DMS53 treated with DMSO at 0.1 percent for 48 hours (cell line): ENCODE measurements around the gene PTPRM.

Source experiments
- DNase-seq: peaks from one replicate; lab custom pipeline; 2025; ENCODE audit not compliant: unreplicated experiment; lab: John Stamatoyannopoulos, UW

PTPRM gene

DNA sequence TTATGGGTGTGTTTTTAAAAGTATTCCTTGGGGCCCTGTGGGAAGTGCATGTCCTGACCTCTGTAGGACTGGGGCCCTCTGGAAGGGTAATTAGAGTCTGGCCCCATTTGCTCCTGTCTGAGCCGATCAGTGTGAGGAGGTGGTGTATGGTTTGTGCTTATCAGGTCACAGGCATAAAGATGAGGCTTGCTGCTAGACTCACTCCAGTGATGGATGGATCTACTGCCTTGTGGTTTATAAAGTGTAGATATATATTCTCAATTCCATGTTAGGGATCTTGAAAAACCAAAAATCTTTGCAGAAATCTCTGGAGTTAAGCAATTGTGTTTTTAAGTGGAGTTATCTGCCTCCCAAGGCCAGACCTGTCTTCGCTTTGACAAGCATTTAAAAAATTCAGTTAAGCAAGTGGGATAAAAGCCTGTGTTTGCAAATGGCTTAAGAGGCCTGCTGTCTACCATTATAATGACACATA lies 182.4 kb downstream of the PTPRM start:
- DNase-seq: no peak

DNA sequence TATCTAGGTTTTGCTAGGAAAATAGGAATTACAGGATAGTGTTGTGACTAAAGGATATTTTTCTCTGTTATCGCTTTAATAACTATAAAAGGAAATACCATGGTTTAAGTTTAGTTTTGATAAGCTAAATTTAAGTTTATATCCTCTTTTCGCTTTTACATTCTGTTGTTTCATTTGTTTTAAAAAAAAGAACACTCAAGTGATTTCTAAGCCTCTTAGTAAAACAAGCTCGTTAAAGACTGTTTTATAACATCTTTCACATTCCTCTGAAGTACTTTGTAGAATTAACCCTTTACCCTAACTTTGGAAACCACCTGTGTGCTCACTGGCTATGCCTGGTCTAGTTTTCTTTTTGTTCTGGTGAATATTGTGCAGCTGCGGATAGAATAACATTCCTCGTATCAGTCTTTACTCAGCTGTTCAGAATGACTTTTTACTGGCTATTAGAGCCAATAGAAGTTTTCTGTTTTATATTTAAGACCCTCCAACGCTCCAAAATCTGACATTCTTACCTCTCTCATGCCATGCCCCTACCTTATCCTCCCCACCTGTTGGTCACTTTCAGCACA lies 183.1 kb downstream of the PTPRM start:
- no peak for DNase-seq

DNA sequence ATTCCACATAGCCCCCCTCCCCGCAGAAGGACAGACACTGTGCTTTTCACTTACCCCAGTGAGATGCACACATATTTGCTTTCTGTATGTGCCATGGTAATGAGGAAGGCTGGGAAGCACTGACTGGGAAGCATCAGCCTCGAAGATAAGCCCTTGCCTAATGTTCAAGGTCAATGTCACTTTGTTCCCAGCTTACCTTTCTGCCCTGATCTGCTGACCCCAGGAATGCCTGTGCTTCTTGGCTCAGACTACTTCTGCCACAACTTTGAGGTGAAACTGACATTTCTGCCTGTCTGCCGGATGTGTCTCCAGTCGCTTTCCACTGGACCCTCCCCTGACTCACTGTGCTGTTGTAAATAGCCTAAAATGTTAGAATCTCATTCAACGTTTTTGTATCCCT lies 183.8 kb downstream of the PTPRM start:
- no peak for DNase-seq

DNA sequence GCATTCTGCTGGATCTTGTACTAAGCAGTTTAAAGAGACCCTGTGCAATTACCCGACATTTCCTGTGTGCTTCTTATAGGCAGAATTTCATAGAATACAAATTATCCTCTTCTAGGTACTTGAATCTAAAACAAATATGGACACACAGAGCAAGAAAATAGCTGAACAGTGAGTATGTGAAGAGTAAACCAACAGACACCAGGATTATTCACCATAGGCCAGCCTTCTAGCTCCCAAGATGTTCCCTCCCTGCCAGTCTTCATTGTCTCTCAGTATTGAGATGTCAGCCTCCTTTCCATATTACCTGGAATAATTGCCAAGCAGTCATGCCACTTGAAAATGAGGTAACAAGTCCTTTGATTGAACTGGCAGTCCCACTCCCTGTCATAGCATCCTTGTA lies 187.1 kb downstream of the PTPRM start:
- peak; percentile 85 for DNase-seq

DNA sequence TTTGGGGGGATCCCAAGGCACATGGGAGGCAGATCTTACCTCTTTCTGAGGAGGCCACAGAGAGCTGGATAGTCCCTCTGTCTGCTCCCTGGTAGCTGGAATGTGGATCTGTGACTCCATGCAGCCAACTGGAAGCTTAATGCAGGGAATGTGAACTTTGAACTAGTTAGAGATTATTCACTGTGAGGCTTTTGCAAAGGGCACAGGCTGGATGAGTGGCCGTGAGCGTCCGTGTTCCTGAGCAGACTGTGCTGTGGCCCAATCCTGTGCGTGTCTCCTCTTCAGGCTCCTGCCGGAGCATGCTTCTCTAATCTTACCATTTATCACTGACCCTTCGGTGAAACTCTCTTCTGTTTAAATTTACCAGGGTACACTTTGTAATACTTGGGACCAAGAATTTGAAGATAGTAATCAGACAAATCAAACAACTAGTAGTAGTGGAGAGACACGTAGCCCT lies 187.6 kb downstream of the PTPRM start:
- no peak for DNase-seq

DNA sequence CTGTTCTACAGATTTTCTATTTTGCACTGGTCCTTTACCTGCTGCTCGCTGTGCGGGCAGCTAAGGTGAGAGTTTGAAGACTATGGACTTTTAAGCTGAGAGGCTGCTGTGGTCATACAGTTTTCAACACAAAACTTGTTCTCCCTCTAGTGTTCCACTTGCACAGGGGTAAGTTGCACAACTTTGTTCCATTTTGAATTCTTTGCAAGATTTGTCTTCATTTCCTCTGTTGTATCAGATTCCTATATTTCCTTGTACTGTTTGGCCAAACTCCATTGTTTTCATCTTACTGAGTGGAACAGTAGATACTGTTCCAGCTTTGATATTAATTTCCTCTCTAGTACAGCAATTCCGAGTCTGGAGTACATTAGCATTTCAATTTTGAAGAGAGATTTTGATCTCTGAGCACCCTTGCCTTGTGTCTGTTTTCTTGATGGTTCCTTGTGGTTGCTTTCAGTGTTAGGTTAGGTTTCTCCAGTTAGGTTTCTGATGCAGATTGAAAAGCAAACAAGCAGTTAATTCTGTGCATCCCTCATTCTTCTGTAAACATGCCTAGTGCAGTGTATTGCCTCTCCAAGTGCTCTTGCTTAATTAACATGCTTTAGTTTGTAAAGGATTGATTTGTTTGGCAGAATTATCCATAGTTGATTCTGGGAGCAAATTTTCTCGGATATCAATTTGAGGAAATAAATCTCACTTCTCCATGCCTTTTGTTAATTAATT lies 188.8 kb downstream of the PTPRM start:
- no peak for DNase-seq

DNA sequence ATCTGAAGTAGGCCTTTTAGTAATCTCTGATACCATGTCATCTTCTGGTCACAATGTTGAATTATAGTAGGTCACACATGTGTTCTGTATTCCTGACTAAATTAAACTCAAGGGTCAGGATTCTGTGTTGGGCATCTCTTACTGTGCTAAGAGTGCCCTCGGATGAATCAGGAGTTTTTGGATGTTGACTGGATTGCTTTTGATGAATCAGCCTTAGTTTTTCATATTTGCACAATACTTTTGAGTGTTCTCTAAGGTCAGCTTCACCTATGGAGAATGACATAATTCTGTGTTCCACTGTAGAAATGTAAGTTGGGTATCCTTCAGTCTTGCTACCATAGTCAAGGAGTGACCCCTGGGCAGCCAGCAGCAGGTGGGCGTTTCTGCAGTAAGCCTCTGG lies 190.1 kb downstream of the PTPRM start:
- DNase-seq: no peak

DNA sequence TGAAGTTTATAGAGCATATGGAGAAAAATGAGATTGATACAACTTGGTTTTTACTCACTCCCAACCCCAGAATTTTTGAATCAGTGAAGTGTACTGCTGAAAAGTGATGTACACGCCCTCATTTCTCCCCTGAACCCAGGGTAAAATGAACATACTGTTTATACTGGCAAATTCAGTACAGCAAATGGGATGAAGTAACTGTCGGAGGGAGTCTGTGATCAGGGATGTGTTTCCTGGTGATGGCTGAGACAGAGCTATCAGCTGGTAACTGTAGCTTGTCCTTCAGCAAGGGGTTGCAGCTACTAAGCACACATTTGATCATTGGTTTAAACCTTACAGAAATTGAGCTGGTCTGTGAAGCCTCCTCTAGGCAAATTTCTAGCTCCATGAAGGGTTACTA lies 191.6 kb downstream of the PTPRM start:
- no peak for DNase-seq

DNA sequence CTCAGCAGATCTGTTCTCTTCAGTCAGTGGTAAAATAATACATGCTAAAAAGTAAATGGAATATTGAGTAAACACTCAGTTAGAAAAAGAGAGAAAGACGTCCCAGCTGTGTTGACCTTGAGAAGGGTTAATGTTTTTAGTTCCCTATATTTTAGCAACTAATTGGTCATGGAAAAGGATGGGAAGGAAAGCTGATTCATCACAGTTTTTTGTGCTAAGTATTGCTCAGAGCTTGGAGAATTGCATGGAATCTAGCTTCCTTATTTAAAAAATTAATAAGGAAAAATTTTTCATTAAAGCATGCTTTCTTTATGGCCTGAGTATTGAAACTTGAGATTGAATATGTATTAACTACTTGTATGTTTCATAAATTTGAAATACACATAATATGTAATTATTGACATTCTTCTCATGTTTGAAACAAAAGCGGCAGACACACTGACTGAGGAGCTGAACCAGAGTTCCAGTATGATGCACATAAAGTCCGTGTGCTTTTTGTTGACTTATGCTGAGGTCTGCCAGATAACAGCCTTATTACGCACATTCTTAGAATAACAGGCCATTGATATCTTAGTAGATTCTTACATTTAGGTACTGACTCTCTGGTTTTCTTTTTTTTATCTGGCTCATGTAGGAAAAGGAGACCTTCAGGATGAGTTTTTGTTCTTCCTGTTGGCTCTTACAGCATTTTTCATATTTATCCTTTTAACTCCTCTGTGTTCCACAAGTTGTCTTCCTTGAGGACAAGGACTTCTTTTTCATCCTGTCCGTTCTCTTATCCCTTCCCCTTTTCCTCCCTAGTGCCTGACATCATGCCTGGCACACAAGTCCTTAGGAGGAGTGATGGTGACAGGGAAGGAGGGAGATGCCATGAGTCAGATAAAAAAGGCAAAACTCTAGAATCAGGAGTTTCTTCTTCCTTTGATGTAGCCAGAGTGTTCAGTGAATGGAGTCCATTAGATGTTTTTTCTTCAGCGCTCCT lies 194.1 kb downstream of the PTPRM start:
- no peak for DNase-seq

DNA sequence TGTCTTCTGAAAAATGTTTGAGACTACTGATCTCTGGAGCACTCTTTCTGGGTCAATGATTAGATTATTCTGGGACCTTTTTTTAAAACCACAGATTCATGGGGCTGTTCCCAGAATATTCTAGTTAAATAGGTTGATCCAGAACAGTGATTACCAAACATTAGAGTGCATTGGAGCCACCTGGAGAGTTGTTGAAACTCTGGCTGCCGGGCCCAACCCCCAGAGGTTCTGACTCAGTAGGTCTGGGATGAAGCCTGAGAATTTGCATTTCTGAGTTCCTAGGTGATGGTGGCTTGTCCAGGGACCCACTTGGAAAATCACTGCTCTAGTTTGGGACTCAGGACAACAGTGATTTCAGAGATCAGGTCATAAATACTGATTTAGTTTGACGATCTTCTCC lies 197.3 kb downstream of the PTPRM start:
- no peak for DNase-seq

DNA sequence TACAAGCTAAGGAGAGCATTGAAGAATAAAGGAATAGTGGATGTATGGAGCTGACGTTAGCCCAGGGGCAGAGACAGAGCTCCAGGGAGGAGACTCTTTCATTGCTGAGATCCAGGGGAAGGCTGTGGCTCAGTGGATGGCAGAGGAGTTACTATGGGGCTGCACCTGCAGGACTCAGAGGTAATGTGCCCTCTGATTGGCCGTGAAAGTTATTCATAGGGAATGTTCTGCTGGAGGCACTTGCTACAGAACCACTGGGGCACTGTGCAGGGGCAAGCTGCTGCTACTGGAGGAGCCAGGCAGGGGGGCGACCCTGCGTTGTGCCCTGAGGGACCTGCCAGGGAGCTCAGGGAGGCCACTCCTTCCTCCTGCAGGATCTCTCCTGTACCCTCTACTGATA lies 199.2 kb downstream of the PTPRM start:
- DNase-seq: no peak

DNA sequence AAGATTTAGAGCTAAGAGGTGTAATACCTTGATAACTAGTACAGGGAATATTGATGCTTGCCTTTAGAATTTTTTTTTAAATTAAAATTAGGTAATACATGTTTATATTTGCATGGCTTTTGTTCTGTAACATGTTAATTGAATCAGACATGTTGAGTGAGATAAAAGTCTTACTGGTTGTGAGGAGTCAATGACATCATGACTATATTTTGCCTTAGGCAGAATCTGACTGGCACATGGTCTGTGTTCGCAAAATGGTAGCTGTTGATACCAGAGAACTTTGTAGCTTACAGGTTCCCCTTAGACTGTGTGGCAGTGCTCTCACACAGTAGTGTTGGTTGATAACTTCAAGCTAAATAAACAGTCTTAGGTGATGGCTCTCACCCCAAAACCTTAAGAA lies 199.7 kb downstream of the PTPRM start:
- DNase-seq: no peak

DNA sequence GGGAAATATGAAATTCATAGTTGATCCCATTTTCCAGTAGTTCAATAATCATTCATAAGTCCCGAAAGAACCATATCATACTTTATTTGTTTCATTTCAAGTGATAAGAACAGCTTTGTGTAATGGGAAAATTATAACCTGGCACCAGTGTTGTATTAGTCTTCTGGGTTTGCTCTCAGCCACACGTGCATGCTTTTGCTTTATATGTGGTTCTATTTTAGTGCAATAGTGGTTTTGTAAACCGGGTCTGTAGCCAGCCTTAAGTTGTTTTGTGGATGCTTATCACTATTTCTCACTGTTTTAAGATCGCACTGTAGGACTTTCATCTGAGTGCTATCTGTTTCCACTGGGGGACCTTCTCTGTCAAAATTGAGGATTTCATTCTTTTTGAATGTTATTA lies 203.8 kb downstream of the PTPRM start:
- no peak for DNase-seq

DNA sequence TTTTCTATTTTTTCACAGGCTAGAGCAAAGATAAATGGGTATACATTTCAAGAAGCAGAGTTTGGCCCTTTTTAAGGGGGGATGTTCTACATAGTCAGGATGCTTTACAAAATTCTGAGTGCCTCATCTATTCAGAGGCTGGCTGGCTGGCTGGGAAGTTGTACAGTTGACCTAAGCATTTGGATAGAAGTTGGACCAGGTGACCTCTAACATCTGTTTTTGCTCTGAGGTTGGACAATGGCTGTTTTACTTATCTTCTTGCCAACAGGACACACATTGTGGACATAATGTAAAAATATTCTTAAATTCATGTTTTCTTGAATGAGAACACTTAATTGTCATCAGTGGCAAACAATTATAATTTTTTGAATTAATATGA lies 205.4 kb downstream of the PTPRM start:
- DNase-seq: no peak

DNA sequence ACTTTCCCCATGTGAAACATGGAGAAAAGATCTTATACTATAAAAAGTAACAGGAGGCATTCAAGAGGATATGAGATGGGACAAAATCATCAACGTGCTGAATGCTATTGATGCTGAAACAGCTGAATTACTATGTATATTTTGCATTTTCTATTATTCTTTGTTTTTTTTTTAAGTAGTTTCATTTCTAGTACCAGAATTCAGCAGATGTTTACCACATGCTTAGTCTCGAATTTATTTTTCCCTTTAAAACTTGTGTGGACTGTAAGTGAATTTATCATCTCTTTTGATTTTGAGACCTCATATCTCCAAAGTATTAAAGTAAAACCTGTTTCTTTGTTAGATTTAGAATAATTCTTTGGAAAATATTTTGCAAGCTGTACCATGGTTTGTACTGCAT lies 205.8 kb downstream of the PTPRM start:
- DNase-seq: no peak

DNA sequence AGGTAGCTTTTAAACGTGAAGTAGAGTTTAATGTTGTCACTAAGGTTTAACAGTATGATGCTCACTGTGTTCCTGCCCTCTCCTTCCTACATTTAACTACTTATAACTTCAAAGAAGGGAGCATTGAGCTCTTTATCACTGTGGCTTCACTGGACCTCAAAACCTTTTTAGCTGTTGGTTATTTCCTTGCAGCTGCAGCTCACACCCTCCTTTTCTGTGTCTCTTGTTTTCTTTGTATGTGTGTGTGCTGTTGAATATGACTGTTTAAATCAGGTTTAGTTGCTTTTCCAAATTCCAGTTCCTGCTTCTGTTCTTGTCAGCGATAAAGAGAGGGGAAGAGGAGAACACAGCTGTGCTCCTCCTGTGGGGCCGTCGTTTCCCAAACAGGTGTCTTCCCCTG lies 208.0 kb downstream of the PTPRM start:
- DNase-seq: no peak

DNA sequence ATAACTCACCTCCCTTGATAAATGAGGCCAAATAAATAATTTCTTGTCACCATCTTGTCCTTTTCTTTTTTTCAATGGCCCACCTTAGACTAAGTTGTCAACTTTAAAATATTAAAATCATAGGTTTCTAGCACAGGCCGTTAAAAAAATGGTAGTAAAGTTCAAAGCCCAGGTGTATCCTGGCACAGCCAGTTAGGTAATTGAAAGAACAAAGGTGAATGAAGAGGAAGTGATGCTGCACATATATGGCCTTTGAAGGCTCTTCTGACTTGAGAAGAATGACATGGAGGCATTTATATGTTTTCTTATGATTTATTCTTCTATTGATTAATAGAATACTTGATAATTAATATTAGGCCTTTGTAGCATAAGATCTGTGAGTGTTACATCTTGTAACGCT lies 208.7 kb downstream of the PTPRM start:
- no peak for DNase-seq

DNA sequence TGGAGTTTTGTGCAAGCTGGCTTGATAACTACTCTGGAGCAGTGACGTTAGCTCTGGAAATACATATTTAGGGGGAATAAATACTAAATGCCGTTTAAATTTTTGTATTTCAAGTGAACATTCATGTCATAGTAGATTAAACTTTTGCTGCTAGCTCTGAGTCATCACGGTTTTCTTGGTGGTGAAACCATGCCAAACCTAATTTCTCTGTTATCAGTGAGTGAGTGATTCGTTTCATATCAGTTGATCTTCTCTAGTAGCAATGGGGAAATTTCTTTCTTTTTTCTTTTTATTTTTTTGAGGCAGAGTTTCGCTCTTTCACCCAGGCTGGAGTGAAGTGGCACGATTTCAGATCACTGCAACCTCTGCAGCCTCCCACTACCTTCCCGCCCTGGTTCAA lies 211.1 kb downstream of the PTPRM start:
- DNase-seq: no peak

DNA sequence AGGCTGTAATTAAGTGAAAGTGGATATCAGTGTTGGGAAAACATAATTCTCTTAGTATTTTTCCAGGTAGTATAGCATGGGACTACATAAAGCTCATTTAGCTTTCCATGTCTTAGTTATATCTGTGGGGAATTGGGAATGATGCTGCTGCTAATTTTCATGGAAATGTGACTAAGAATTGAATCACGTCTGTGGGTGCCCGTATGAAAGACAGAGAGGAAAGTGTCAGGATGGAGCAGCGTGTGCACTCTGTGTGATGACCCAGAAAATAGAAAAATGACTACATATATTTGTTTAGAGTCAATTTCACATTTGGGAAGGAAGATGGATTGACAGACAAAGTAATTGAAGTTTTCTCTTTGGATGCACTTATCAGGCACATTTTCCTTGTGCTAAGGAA lies 212.1 kb downstream of the PTPRM start:
- DNase-seq: no peak

DNA sequence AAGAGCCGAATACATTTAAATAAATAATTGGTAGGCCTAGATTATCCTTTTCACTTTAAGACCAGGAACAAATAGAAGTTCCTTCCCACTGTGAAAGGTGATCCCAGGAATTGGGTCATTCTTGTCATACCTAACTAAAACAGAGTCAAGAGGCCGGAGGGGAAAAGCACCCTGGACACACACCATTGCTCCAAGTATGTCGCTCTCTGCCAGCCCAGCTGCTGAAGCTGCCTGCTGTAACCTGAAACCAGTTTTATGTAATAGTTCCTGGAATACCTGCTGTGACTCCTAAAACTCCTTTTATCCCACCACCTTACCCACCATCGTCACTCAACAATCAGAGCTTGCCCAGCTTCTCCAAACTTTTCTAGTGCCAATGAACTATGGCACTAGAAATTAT lies 217.1 kb downstream of the PTPRM start:
- peak; percentile 11 for DNase-seq

DNA sequence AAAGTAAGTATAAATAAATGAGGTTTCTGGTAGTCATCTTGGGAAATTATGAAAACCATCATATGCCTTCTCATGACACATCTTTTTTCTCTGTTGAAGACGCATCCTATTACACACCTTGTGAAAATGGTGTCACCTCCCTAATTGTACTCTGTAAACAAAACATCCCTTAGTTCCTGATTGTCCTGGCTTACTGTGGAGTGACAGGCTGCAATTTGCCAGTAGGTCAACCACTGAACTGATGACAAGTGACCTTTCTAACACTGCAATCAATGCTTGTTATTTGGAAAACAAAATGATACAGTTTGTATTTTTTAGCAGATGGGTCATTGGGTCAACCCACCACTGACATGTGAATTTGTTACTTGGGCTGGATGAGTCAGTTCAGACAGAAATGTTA lies 219.5 kb downstream of the PTPRM start:
- peak; percentile 22 for DNase-seq

DNA sequence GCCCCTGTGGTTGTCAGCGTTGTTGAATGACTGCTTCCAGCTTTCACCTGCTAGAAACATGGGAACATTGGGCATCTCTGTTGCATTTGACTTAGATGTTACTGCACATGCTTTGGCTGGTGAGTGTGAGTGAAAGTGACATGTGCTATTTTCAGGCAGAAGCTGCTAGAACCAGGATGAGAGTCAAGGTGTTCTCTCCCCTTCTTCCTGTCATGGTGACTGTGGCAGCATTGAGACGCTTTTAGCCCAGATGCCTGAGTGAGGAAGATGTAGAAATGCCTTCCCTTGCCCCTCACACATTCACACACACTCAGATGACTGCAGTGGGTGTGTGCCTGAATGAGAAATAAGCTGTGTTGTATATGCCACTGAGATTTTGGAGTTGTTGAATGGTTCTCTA lies 220.2 kb downstream of the PTPRM start:
- no peak for DNase-seq
